ENCODE data around the gene SLC2A4RG.
"Not testable (repeated sequence)": the region's sequence is repeated elsewhere in the genome, so short reads cannot be mapped to it uniquely, and the experiment has no call there.

DNA sequence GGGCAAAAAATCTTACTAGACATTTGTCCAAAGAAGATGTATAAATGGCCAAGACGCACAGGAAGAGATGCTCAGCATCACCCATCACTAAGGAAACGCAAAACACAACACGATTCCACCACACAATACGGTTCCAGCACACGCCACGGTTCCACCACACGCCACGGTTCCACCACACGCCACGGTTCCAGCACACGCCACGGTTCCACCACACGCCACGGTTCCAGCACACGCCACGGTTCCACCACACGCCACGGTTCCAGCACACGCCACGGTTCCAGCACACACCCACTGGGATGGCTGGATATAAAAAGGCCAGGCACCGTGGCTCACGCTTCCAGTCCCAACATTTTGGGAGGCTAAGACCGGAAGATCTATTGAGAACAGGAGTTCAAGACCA, 37.3 kb downstream of the SLC2A4RG start:
- TF ChIP-seq CTCF, POLR2A, EP300, POLR2AphosphoS5 (IDR thresholded peaks at IDR 0.05): not testable (repeated sequence)
